DMS 273 (cell line): ENCODE data around the gene LRRC75B.

Source experiments
- DNase-seq: peaks from one replicate; lab custom pipeline; 2025; ENCODE audit not compliant: unreplicated experiment; lab: John Stamatoyannopoulos, UW

LRRC75B gene

DNA sequence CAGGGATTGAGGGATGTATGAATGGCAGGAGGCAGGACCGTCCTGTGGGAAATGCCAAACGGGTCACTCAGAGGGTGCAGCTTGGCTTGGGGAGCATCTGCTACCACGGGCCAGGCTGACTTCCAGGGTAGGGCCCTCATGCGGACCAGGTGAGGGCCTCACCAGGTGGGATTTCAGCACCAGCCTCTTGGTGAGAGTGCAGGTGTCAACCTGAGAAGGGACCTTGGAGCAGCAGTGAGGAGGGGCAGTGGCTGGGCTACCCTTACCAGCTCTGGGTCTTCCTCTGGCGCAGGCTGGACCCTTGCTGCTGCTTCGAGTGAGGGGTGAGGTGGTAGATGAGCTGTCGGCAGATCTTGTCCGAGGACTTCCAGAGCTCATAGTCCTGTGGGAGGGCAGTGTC, 4.9 kb downstream of the LRRC75B start:
- no peak for DNase-seq

DNA sequence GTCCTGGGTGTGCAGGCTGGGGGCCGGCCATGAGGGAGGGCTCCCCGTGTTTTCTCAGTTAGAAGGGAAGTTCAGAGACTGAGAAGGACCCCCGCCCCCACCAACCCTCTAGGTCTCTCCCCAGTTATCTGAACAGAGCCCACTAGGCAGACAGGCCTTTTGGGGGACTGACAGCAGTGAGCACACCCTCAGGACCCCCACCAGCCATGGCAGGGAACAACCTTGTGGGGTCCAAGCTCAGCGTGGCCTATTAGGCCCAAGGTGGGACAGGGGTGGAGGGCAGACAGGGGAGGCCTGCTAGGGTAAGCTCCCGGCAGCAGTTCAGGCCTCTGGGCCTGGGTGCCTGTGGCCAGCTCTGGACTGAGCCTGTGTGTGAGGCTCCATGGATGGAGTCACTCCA, 5.6 kb downstream of the LRRC75B start:
- no peak for DNase-seq

DNA sequence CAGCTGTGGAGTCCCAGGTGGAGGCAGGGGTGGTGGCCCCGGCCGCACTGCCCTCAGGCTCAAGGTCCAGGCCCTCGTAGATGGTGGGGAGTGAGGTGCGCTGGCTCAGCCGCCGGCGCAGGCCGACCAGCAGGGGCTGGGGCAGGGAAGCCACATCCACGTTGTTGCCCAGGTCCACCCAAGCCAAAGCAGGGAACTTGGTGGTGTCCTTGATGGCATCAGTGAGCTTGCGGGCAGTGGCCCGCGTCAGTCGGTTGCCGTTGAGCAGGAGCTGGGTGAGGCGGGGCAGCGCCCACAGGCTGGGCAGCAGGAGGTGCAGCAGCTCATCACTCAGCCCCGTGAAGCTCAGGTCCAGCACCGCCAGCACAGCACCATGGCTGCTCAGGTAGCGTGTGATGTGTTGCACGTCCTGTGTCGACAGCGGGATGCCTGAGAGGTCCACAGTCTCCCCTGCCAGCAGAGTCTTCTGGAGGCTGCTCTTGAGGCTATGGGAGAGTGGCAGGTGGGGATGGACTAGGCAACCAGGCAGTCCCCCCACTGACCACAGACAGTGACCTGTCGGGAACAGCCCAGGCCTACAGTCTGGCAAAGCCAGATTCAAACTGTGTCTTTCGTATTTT, 6.8 kb downstream of the LRRC75B start:
- DNase-seq: no peak

DNA sequence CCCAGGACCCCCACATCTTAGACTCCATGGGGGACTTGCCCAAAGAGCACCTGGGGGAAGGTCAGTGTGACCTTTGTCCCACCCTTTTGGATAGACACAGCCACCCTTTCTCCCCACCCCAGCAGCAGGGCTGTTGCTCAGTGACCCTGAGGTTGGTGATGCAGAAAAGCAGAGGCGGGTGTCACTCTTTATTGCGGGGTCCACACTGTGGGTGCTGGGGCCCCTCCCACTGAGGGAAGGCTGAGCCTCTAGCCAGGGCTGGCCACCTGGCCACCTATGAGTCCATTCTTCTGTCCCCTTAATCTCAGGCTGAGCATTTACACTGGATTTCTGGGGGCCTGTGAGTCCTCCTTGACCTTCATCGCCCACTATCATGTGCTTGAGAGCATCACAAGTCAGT, 7.4 kb downstream of the LRRC75B start:
- DNase-seq: no peak

DNA sequence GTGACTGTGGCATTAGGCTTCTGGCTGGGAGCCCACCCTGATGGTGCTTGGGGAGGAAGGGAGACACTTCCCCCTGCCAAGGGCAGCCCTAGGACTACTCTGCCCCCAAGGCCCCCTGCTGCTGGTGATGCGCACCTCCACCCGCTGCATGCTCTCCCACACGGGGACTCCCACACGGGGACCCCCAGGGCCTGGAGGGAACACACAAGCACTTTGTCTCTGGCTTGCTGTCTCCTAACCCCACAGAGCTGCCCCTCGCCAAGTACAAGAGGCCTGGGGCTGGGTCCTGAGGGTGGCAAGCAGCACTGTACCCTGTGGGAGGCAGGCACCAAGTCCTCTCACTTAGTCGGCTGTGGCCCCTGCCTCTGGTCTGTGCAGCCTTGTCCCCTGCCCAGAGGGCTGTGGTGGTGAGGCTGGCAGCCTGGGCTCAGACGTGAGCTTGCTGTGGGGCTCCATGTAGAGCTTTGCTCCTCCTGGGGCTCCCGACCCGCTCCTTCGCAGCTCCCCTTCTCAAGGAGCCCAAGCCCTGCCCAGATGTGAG, 7.9 kb downstream of the LRRC75B start:
- no peak for DNase-seq

DNA sequence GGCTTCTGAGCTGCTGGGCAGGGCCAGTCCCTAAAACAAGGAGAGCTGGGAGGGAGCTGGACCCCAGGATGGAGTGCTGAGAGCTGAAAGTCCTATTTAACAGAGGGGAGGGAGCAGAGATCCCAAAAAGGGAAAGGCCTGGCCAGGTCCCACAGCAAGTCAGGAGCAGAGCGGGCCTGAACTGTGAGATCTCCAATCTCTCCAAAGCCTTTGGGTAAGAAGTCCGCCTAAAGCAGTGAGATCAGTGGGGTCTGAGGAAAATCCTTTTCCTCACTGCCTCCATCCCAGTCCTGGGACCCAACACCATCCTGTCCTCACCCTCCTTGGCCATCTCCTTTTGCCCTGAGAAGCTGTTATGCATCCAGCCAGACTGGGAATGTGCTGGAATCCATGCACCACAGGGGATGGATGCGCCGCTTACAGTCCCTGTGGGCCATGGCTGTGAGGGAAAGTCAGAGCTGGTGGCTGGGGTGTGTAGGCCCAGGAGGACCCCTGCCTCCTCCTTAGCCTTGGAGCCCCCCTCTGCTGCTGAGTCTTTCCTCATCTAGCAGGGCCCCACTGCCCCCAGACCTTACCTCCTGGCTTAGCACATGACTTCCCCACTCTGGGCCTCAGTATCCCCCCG, 8.6 kb downstream of the LRRC75B start:
- no peak for DNase-seq

DNA sequence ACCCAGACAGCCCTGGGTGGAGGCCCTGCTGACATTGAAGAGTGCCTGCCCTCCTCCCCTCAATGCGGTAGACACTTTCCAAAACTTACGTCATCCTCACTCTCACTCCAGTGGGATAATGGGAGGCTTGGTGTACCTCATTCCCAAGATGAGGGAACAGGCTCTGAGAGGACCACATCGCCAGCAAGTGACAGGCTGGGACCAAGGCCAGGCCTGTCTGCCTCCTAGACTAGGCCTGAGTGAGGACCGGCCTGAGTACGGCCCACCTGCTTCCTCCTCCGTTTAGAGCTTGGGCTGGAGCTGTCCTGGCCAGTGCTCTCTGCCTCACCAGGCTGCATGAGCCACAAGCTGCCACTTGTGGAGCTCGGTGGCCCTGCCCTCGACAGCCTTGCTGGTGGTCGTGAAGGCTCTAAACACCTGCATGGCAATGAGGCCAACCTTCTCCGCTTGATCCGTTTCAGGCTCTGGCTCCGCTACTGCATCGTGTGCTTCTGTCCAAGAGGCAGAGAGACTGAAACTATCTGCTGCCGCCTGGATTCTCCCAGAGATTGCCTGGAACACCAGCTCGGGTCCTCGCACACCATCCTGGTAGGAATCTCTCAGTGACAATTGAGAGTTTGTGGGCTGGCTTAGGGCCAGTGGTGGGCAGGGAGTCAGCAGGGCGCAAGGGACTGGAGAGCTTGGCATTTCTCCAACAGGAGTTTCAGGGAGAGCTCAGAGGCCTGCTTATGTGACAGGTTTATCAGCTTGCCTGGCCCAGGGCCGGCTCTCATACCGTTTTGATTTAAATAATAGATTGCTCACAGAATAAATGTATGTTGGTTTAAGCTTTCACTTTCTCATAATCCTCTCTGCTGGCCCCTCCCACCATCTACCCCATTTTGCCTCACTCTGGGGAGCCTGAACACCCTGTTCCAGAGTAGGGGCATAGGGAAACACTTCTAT, 9.4 kb downstream of the LRRC75B start:
- DNase-seq: peak; percentile 55

DNA sequence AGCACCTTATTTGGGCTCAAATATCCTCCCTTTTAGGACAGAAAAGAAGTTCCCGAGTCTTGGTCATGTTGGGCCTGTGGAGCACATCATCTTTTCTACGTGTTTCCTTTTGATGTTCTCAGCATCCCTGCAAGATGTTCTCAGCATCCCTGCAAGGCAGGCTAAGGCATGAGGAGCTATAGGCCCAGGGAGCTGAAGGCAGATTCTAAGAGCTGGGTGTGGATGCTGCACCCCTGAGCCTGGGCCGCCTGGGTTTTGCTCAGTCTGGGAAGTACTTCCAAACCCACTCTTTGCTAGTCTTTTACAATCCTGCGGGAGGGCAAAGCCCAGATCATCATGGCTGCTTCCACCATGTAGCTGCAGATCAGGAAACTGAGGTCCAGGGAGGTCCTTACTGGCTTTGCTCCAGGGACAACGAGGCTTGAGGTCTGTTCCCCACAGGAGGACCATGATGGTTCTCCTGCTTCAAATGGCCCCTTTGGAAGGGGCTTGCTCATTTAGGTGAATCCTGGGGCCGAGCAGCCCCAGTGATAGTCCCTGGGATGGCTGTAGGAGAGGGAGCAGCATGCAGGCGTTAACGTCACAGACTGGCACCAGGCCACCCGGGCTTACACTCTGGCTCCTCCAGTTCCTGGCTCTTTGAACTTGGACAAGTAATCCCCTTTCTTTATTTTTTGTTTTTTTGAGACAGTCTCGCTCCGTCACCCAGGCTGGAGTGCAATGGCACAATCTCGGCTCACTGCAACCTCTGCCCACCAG, 10.6 kb downstream of the LRRC75B start:
- no peak for DNase-seq

DNA sequence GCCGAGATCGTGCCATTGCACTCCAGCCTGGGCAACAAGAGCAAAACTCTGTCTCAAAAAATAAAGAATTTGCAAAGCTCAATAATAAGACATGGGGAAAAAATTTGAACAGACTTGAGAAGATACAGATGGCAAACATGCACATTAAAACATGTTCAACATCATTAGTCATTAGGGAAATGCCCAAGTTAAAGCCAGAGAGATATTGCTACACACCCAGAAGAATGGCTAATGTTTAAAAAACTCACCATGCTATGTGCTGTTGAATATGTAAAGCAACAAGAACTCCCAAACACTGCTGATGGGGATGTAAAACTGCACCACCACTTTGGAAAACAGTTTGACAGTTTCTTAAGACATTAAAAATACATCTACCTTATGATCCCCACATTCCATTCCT, 12.6 kb downstream of the LRRC75B start:
- no peak for DNase-seq

DNA sequence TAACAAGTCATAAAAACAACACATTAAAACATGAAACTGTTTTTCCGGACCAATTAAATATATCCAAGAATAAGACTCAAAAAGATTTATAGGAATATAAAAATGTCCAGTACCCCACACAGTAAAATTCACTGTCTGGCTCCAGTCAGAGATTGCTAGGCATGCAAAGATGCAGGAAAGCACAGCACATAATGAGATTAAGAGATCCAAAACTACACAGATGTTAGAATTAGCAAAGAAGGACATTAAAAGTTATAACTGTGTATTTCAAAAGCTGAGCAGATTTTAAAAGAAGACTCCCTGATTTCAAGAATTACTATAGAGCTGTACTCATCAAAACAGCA, 13.6 kb downstream of the LRRC75B start:
- no peak for DNase-seq

DNA sequence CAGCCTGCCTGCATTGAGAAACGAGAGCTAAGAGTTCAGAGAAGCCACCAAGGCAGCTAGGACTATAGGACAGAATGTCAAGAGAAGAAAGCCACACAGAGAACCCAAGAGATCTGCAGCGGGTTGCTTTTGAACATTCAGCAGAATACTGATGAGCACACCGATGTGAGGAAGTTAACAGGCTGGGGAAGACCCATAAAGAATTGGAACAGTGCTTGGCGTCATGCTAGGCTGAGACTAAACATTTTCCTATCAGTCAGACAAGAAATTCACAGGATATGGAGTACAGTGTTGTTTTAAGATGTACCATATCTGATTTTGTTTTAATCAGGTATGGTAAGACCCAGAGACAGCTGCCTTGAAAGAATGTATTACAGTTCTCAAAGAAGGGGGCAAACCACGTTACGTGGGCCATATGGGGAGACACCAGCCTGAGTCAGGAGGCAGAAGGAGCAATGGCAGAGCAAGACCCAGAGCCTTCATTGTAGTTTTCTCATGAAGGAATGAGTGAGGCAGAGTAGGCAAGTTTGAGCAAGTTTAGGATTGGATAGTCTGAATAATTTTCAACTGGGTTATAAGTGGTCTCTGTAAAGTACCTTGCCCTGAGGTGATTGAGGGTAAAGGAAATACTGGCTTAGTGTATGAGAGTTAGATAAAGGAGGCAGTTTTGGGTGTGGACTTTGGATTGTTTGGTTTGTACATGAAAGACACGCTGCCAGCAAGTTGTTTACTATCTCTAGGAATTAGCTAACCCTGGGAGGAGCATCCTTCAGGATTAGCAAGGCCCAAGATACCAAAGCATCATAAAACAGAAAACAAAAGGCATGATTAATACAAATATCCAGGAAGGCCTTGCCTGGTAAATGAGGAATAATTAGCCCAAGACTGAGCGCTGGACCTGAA, 14.3 kb downstream of the LRRC75B start:
- DNase-seq: no peak

DNA sequence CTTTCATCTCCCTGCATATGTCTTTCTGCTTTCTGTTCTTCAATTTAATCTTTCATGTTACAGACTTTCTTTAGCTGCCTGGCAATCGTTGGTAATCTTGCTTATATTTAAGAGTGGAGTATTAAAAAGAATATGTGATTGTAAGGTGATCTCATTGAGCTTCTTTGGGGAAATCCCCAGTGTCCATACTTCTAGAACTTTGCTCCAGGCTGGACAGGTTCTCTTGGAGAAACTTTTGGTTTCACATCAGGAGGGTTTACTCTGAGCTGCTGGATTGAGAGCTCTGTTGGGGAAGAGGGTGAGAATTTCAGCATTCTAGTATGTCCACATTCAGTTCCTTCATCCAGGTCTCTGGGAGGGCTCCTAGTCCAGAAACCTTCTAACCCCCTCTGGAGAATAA, 16.1 kb downstream of the LRRC75B start:
- no peak for DNase-seq

DNA sequence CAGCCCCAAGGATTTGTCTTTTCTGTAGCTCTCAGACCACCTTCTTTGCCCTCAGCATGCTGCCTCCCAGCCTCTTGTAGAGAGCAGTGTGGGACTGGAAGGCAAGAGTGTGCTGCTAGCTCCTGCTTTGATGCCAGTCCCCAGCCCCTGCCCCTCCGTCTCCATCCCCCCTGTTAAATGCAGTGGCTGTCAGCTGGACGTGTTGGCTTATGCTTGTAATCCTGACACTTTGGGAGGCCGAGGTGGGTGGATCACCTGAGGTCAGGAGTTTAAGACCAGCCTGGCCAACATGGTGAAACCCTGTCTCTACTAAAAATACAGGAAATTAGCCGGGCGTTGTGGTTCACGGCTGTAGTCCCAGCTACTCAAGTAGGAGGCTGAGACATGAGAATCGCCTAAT, 21.6 kb downstream of the LRRC75B start:
- DNase-seq: no peak

DNA sequence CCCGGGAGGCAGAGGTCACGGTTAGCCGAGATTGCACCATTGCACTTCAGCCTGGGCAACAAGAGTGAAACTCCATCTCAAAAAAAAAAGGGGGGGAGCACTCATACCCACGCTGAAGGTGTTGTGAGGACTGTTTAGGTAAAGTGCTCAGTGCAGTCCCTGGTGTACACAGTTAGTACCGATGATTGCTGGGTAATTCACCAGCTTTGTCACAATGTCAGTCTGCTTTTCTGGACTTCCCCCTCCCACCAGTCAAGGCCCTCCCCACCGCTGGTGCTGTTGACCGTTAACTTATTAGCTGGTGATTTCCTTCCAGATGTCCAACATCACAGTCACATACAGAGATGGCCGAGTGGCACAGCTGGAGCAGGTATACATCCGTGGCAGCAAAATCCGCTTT, 25.2 kb downstream of the LRRC75B start:
- no peak for DNase-seq

DNA sequence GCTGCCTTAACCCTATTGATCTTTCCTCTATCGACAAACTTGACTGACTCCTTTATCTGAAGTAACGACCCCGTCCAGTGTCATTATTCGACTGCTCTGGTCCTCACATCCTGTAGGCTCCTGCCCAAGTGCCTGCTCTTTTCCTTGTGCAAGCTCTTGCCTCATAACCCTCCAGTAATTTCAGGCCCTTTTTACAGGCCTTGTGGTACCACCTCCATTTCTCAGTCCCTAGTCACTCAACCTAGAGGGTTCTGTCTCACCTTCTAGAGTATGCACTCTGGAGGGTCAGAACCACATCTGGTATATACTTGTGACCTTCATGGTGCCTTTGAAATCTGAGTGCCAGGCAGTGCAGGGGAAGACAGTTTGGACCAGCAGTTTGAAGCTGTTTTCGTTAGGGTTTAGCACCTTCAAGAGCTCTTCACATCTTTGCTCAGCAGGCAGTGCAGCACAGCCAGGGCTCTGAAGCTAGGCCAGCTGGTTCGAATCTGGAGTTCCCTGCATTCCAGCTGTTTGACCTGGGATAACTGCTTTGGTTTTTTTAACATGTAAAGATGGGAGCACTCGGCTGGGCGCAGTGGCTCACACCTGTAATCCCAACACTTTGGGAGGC, 25.9 kb downstream of the LRRC75B start:
- no peak for DNase-seq

DNA sequence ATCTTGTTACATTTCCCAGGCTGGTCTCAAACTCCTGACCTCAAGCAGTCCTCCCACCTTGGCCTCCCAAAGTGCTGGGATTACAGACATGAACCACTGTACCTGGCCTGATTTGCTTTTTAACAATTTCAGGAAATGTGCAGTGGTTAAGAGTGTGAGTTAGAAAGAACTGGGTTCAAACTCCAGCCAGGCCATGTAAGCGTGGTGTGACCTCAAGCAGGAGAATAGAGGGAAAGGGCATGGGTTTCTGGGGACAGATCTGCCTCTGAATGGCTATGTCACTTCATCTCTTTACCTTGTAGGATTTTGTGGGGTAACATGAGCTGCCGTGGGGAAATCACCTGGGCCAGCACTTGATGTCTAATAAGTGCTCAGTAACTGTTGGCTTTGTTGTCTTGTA, 27.8 kb downstream of the LRRC75B start:
- no peak for DNase-seq

DNA sequence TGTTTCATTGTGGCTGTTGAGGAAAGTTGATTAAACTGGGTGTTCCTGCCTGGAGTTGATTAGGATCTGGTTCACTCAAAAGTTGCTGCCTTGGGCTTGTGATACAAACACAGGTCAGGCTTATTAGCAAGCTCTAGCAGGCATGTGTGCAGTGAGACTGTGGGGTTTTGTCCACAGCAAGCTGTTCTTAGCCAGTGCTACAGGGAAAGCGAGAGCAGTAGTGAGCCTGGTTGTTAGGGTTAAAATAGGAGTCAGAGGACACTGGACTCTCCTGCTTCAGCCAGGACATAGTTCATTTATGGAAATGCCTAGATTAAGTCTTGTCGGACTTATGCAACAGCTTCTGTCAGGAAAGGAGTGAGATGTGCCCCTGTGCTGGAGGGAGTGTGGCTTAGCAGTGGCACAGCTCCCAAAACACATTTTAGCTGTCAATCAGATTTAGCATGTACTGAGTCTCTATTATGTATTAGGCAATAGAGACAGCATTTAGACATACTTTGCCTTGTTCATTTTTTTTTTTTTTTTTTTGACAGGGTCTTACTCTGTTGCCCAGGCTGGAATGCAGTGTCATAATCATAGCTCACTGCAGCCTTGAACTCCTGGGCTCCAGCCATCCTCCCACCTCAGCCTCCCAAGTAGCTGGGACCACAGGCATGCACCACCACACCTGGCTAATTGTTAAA, 28.4 kb downstream of the LRRC75B start:
- DNase-seq: no peak

DNA sequence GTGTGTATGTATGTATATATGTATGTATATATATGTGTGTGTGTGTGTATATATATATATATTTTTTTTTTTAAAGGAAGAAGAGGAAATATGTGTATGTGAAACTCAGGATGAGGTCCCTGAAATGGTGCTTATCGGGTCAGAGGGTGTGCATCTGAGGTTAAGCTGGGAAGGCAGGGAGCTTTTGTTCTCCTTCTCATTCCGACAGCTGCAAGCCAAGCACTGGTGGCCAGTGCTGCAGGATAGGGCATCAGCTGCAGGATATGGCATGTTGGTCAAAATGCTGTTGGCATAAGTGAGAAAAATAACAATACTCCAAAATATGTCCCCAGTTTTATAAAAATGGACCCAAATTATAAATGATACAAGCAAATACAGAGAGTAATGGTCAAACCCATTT, 29.6 kb downstream of the LRRC75B start:
- no peak for DNase-seq

DNA sequence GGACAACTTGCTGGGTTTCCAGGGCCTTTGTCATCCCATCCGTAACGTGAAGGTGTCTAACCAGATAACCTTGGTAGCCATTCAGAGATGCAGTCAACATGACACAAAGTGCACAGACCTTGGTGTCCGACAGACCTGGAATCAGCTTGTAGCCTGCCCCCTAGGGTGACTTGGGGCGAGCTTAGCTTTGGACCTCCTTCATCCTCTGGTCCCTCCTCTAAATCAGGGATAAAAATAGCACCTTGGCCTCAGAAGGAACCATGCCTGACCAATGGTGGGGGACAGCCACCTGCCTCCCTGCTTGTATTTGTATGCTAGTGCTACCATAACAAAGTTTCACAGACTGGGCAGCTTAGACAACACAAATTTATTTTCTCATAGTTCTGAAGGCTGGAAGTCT, 33.4 kb downstream of the LRRC75B start:
- no peak for DNase-seq
